ENCODE results near the gene DUSP9. TPM values are rescaled to one million over a fixed set of nuclear protein-coding genes. Genes with fewer than 3 reads are reported as not detected.

DUSP9 gene
- total and polyA plus RNA-seq, 11 donors = 0.04 to 0.25 TPM; not detected in 9

DNA sequence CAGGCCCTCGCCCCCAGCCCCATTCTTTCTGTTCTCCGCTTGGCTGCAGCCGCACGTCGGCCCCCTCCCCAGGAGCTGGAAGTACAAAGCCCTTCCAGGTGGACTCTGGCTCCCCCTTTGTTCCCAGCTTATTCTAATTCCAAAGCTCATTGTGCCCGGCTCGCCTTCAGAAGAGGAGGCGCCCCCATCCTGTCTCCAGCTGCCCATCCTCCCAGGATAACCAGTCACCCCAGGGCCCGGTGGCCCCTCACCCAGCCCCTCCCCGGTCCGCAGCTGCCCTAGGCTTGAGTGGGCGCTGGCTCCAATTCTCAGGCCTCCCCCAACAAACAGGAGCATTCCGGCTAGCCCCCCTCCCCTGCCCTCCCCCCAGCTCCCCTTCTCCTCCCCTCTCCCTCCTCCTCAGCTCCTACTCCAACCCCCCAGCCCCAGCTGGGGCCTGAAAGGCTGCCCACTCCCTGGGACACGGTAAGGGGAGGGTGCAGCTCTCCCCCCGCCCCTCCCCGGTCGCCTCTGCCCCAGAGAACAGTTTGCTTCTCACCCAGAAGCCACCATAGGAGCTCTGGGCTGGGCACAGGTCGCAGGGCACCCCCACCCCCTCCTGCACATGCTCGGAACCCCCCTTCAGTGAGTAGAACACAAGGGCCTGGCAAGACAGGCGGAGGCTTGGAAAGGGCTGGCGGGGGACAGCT, 37.6 kb downstream of the DUSP9 start:
- 65 to 75% (median 65%) methylated on average over 17 to 21 of the region's 21 CpGs for WGBS, 4 donors
- peaks cover 0 to 18% (median 0%) of the 10 kb centered on the region in 9 donors for H3K27me3 ChIP-seq
- no peak for ATAC-seq
- no peak overlapping the region for H3K27ac ChIP-seq
- no peaks in the 10 kb centered on the region for H3K36me3 ChIP-seq
- DNase-seq = peak in 2 of 5 donors; percentile 5 to 9
- peaks cover 0 to 8% (median 0%) of the 10 kb centered on the region in 12 donors for H3K4me1 ChIP-seq
- H3K4me3 ChIP-seq = no peak overlapping the region
- intact Hi-C loops (cut with DNase I) = no loop called here
- peaks cover 0 to 4% (median 0%) of the 10 kb centered on the region in 12 donors for H3K9me3 ChIP-seq
- TF ChIP-seq, protein P1, sequence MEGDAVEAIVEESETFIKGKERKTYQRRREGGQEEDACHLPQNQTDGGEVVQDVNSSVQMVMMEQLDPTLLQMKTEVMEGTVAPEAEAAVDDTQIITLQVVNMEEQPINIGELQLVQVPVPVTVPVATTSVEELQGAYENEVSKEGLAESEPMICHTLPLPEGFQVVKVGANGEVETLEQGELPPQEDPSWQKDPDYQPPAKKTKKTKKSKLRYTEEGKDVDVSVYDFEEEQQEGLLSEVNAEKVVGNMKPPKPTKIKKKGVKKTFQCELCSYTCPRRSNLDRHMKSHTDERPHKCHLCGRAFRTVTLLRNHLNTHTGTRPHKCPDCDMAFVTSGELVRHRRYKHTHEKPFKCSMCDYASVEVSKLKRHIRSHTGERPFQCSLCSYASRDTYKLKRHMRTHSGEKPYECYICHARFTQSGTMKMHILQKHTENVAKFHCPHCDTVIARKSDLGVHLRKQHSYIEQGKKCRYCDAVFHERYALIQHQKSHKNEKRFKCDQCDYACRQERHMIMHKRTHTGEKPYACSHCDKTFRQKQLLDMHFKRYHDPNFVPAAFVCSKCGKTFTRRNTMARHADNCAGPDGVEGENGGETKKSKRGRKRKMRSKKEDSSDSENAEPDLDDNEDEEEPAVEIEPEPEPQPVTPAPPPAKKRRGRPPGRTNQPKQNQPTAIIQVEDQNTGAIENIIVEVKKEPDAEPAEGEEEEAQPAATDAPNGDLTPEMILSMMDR (IDR thresholded peaks at IDR 0.05) = no peak
- no peak for TF ChIP-seq POLR2A (IDR thresholded peaks at IDR 0.05)

DNA sequence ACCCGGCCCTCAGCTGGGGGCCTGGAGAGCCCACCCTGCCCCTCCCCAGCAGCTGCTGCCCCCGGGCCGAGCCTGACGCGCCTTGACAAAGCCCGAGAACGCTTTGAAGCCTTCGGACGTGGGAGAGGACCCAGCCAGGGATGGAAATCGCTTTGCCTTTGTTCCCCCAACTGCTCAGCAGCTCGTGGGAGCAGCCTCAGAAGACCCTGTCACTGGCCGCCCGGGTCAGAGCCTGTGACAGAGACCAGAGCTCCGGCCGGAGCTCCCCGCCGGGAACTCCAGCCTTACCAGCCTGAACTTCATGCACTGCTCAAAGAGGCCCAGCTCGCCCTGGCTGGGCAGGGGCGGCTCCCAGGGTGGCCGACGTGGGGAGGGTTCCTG, 38.1 kb downstream of the DUSP9 start:
- Histone ChIP-seq H3K4me1 (peaks cover 0 to 8% (median 0%) of the 10 kb centered on the region in 12 donors), H3K27me3 (peaks cover 0 to 18% (median 0%) of the 10 kb centered on the region in 9 donors), H3K9me3 (peaks cover 0 to 4% (median 0%) of the 10 kb centered on the region in 12 donors), H3K27ac (no peak overlapping the region), H3K36me3 (no peaks in the 10 kb centered on the region), H3K4me3 (no peak overlapping the region)
- TF ChIP-seq POLR2A (IDR thresholded peaks at IDR 0.05) = no peak
- TF ChIP-seq, protein P1 (IDR thresholded peaks at IDR 0.05) = no peak
- intact Hi-C loops (cut with DNase I) = no loop called here
- DNase-seq = peak in 1 of 5 donors; percentile 15
- no peak for ATAC-seq
- WGBS, 4 donors = 64 to 77% (median 66%) methylated on average over 17 to 21 of the region's 21 CpGs

DNA sequence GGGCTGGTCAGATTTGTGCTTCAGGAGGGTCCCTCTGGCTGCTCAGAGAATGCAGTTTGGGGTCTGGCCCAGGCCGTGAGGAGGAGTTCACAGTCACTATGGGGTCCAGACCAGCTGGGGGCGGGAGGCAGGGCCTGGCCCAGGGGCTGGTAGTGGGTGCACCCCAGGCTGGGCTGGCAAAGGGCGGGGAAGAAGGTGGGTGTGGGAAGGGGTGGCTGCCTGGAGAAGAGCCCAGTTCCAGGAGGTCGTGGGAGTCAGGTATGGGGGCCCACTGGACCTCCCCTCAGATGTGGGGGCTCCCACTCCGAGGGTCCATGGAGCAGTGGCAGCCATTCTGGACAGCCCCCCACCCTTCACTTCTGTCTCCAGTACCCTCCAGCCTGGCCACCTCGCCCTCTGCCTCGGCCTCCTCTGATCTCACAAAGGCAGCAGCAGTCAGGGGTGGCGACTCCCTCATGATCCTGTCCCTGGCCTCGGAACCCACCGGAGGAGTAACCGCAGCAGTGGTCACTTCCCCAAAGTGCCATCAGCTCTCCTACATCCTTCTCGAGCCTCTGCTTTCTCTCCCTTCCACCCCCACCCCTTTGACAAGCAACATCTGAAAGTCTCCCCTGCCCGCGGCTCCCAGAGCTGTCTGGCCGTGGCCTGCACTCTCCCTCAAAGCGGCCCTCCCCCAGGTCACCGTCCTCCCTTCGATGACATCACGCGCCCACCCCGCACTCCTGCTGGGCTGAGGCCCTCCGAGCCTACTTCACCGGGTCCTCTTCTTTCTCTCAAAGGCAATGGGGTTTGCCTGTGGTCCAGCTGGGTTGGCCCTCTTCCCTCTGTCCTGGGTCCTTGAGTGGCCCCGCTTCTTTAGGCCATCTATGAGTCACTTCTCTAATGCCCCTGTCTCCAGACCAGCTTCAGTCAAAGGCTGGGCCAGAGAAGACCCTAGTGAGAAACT, 39.0 kb downstream of the DUSP9 start:
- DNase-seq (peak in 3 of 5 donors; percentile 7 to 23 (median 23)), ATAC-seq (no peak)
- no peak for TF ChIP-seq POLR2A (IDR thresholded peaks at IDR 0.05)
- TF ChIP-seq, protein P1 (IDR thresholded peaks at IDR 0.05) = no peak
- peaks cover 0 to 4% (median 0%) of the 10 kb centered on the region in 12 donors for H3K9me3 ChIP-seq
- H3K4me1 ChIP-seq = peaks cover 0 to 8% (median 0%) of the 10 kb centered on the region in 12 donors
- peaks cover 0 to 18% (median 0%) of the 10 kb centered on the region in 9 donors for H3K27me3 ChIP-seq
- intact Hi-C loops (cut with DNase I) = no loop called here
- WGBS, 4 donors = 72 to 81% (median 77%) methylated on average over 24 of the region's 24 CpGs
- H3K27ac ChIP-seq = no peak overlapping the region
- H3K4me3 ChIP-seq = no peak overlapping the region
- H3K36me3 ChIP-seq = no peaks in the 10 kb centered on the region

DNA sequence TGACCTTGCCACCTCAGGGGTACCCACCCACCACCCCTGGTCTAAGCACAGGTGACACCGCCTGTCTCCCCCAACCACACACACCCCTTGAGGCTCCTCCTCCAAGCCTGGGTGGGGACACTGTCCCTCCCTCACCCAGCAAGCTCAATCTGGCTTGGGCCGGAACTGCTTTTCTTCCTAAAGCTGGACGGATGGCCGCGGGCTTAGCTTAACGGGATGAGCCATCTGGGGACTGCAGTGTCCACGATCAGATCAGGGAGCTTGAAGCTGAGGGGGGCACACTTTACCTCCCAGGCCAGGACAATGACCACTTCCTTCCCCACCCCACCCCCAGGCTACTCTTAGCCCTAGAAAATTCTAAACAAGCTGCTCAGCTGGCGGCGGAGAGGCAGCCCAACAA, 39.7 kb downstream of the DUSP9 start:
- H3K27me3 ChIP-seq = peaks cover 0 to 18% (median 0%) of the 10 kb centered on the region in 9 donors
- ATAC-seq = no peak
- peak in 1 of 5 donors; percentile 19 for DNase-seq
- 41 to 78% (median 52%) methylated on average over 6 to 9 of the region's 9 CpGs for WGBS, 4 donors
- TF ChIP-seq POLR2A (IDR thresholded peaks at IDR 0.05) = no peak
- TF ChIP-seq, protein P1 (IDR thresholded peaks at IDR 0.05) = no peak
- peak overlapping the region in 1 of 12 donors; percentile 80 for H3K27ac ChIP-seq
- intact Hi-C loops (cut with DNase I) = loop anchor here in 1 of 10 donors (1.0 kb wide), 1 partner anchor 22 kb away; no protein-coding TSS in a partner anchor
- peaks cover 0 to 8% (median 0%) of the 10 kb centered on the region in 12 donors for H3K4me1 ChIP-seq
- H3K4me3 ChIP-seq = no peak overlapping the region
- H3K9me3 ChIP-seq = peaks cover 0 to 4% (median 0%) of the 10 kb centered on the region in 12 donors
- H3K36me3 ChIP-seq = no peaks in the 10 kb centered on the region

Measured in heart left ventricle (tissue), 16 donors.